ENCODE results near the gene OR4K5.

DNA sequence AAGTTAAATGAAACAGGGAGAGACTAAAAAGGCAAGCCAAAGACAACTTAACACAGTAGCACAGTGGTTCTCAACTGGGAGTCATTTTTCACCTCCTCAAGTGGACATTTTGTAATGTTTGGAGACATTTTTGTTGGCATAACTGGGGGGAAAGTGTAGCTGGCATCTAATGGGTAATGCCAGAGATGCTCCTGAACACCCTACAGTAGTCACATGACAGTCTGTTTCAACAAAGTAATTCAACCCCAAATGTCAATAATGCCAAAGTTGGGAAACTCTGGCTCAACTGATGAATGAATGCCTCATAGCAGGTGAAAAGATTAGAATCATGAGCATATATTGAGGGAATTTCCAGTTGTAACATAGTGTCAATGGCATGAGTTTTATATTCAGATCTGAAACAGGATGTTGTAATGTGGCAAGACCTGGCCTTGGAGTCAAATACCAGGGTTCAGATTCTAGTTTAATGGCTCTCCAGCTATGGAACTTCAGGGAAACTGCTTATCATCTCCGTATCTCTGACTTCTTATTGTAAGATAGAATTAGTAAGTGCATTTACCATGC, 2.4 kb upstream of the OR4K5 start:
- TF ChIP-seq, protein P1, sequence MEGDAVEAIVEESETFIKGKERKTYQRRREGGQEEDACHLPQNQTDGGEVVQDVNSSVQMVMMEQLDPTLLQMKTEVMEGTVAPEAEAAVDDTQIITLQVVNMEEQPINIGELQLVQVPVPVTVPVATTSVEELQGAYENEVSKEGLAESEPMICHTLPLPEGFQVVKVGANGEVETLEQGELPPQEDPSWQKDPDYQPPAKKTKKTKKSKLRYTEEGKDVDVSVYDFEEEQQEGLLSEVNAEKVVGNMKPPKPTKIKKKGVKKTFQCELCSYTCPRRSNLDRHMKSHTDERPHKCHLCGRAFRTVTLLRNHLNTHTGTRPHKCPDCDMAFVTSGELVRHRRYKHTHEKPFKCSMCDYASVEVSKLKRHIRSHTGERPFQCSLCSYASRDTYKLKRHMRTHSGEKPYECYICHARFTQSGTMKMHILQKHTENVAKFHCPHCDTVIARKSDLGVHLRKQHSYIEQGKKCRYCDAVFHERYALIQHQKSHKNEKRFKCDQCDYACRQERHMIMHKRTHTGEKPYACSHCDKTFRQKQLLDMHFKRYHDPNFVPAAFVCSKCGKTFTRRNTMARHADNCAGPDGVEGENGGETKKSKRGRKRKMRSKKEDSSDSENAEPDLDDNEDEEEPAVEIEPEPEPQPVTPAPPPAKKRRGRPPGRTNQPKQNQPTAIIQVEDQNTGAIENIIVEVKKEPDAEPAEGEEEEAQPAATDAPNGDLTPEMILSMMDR (CRISPR knock-in tag; IDR thresholded peaks at IDR 0.05): no peak
- TF ChIP-seq MAFG (CRISPR knock-in tag; IDR thresholded peaks at IDR 0.05): no peak
- TF ChIP-seq ZNF678 (CRISPR knock-in tag; IDR thresholded peaks at IDR 0.05): no peak
- no peak for TF ChIP-seq MXI1 (IDR thresholded peaks at IDR 0.05; ENCODE audit: borderline replicate concordance, low read depth, low read length)
- TF ChIP-seq MAFK (conservative IDR thresholded peaks at IDR 0.05 in 1 of 2, IDR thresholded peaks at IDR 0.05 in 1 of 2; ENCODE audit: low read length in 2 of 2): no peak
- TF ChIP-seq, protein P2, sequence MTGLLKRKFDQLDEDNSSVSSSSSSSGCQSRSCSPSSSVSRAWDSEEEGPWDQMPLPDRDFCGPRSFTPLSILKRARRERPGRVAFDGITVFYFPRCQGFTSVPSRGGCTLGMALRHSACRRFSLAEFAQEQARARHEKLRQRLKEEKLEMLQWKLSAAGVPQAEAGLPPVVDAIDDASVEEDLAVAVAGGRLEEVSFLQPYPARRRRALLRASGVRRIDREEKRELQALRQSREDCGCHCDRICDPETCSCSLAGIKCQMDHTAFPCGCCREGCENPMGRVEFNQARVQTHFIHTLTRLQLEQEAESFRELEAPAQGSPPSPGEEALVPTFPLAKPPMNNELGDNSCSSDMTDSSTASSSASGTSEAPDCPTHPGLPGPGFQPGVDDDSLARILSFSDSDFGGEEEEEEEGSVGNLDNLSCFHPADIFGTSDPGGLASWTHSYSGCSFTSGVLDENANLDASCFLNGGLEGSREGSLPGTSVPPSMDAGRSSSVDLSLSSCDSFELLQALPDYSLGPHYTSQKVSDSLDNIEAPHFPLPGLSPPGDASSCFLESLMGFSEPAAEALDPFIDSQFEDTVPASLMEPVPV (CRISPR knock-in tag; IDR thresholded peaks at IDR 0.05): no peak
- TF ChIP-seq JUNB (CRISPR knock-in tag; IDR thresholded peaks at IDR 0.05; ENCODE audit: borderline replicate concordance): no peak
- no peak for TF ChIP-seq RELA (CRISPR knock-in tag; IDR thresholded peaks at IDR 0.05)

Measured in HepG2 (cell line).